Karpas-422 (cell line): ENCODE results near the gene CEP170B. TPM values are rescaled to one million over a fixed set of nuclear protein-coding genes. Genes with fewer than 3 reads are reported as not detected.
"Not testable (repeated sequence)": the region's sequence is repeated elsewhere in the genome, so short reads cannot be mapped to it uniquely, and the experiment has no call there.

ENCODE experiments used
- DNase-seq: peaks from one replicate; pipeline ENCODE4 v3.0.0-alpha.2; 2015
- H2AFZ ChIP-seq: fragments of 200-600 bp; sonication (generic); 2 replicates; pipeline ENCODE4 v1.6.1; 2014; ENCODE audit warnings: antibody characterized with exemption, low read length, mixed read lengths
- H3K27ac ChIP-seq: fragments of 200-600 bp; sonication (generic); 2 replicates; pipeline ENCODE4 v1.5.1; 2014; ENCODE audit warnings: mild to moderate bottlenecking, low read length, moderate library complexity
- H3K27me3 ChIP-seq: fragments of 200-600 bp; sonication (generic); 2 replicates; pipeline ENCODE4 v1.6.1; 2014; ENCODE audit warnings: low read length, mixed read lengths
- H3K36me3 ChIP-seq: fragments of 200-600 bp; sonication (generic); 2 replicates; pipeline ENCODE4 v1.6.1; 2014; ENCODE audit warnings: low read length, mixed read lengths; ENCODE audit not compliant: insufficient read depth
- H3K4me1 ChIP-seq: fragments of 200-600 bp; sonication (generic); 2 replicates; pipeline ENCODE4 v1.6.1; 2014; ENCODE audit warnings: mild to moderate bottlenecking, low read length, mixed read lengths
- H3K4me2 ChIP-seq: fragments of 200-600 bp; sonication (generic); 2 replicates; pipeline ENCODE4 v1.6.1; 2014; ENCODE audit warnings: low read length, low read depth, mild to moderate bottlenecking; ENCODE audit not compliant: poor library complexity, severe bottlenecking
- H3K4me3 ChIP-seq: fragments of 200-600 bp; sonication (generic); 2 replicates; pipeline ENCODE4 v1.5.1; 2014; ENCODE audit warnings: mild to moderate bottlenecking, antibody characterized with exemption, low read length, mixed read lengths
- H3K79me2 ChIP-seq: fragments of 200-600 bp; sonication (generic); 2 replicates; pipeline ENCODE4 v1.6.1; 2014; ENCODE audit warnings: mild to moderate bottlenecking, low read length, mixed read lengths
- H3K9ac ChIP-seq: fragments of 200-600 bp; sonication (generic); 2 replicates; pipeline ENCODE4 v1.6.0; 2014; ENCODE audit warnings: low read length
- H3K9me2 ChIP-seq: fragments of 200-600 bp; sonication (generic), shearing (Covaris generic); replicated peaks from 2 replicates; pipeline ENCODE4 v1.6.0; 2014; ENCODE audit warnings: mild to moderate bottlenecking, low read length, moderate library complexity; ENCODE audit not compliant: insufficient read depth
- H3K9me3 ChIP-seq: fragments of 300-700, 200-600 bp; sonication (generic); 2 replicates; pipeline ENCODE4 v1.6.1; 2014; ENCODE audit warnings: low read length, mixed read lengths
- H4K20me1 ChIP-seq: fragments of 200-600 bp; sonication (generic); 2 replicates; pipeline ENCODE4 v1.6.1; 2014; ENCODE audit warnings: mild to moderate bottlenecking, antibody characterized with exemption, low read length, low read depth; ENCODE audit not compliant: insufficient read depth
- total RNA-seq: library from RNA; depleted of rRNA; stranded (reverse); fragments of >200 nt; shearing (Covaris generic); gene quantifications from 2 replicates; pipeline ENCODE4 v1.2.3, GENCODE V29; 2014; ENCODE audit warnings: low replicate concordance; rRNA removed

The CEP170B gene
- total RNA-seq, 1 experiment from 2014 or later: 0.56 TPM

DNA sequence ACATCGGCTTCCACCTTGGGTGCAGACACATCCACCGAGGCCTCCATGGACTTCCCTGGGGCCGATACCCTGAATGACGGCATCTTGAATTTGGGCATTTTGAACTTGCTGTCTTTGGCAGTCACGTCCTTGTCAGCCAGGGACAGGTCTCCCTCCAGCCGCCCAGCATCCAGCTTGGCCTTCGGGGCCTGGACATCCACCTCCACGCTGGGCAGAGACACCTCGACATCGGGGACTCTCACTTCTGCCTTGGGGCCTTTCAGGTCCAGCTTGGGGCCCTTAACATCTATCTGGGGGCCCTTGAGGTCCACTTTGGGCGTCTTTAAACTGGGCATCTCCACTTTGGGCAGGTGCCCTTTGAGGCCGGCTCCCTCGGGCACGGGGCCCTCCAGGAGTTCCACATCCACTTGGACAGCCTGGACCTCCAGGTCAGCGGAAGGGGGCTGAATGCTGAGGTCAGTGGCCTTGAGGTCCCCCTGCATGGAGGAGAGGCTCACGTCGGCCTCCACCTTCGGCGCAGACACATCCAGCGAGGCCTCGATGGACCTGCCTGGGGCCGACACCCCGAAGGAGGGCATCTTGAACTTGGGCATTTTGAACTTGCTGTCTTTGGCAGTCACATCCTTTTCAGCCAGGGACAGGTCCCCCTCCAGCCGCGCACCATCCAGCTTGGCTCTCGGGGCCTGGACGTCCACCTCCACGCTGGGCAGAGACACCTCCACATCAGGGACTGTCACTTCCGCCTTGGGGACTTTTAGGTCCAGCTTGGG is 79.6 kb downstream of the CEP170B start:
- H2AFZ ChIP-seq, H3K27ac ChIP-seq, H3K4me3 ChIP-seq, H3K27me3 ChIP-seq, H3K9me2 ChIP-seq, H3K9ac ChIP-seq, H3K36me3 ChIP-seq, H3K79me2 ChIP-seq, H3K9me3 ChIP-seq, H3K4me1 ChIP-seq, H3K4me2 ChIP-seq, DNase-seq: not testable (repeated sequence)
- H4K20me1 ChIP-seq: peaks cover 17% of the 10 kb centered on the region; the same call in 1 of the 2 replicates

GRCh38 chr14:104945266-104945665 is 80.2 kb downstream of the CEP170B start:
- H3K9me2 ChIP-seq, H3K9ac ChIP-seq, H3K9me3 ChIP-seq, H3K4me1 ChIP-seq, H3K4me2 ChIP-seq, H3K36me3 ChIP-seq, H3K4me3 ChIP-seq, H3K27ac ChIP-seq, H3K27me3 ChIP-seq, H3K79me2 ChIP-seq, H2AFZ ChIP-seq, DNase-seq: not testable (repeated sequence)
- peaks cover 11% of the 10 kb centered on the region; the same call in 1 of the 2 replicates for H4K20me1 ChIP-seq

Other genes with a start within 250 kb of the CEP170B start
- 2.3 and 4.4 TPM in 2 replicates for gene INF2, start 175.7 kb upstream of the CEP170B start, total RNA-seq
- gene ADSS1, start 141.0 kb upstream of the CEP170B start, total RNA-seq: 2.8 and 5.3 TPM in 2 replicates
- gene SIVA1, start 112.1 kb upstream of the CEP170B start, total RNA-seq: 68.1 and 212 TPM in 2 replicates
- gene AKT1, start 69.5 kb upstream of the CEP170B start, total RNA-seq: 70.4 and 127 TPM in 2 replicates
- 0.45 and 2.6 TPM in 2 replicates for gene ZBTB42, start 64.2 kb upstream of the CEP170B start, total RNA-seq
- gene PLD4, start 59.6 kb downstream of the CEP170B start, total RNA-seq: 146 and 265 TPM in 2 replicates
- gene AHNAK2, start 113.1 kb downstream of the CEP170B start, total RNA-seq: under 0.01 TPM in 1 of 2 replicates, not detected in the other
- gene CLBA1, start 120.5 kb downstream of the CEP170B start, total RNA-seq: 9.4 and 14.5 TPM in 2 replicates
- 25.2 and 33.5 TPM in 2 replicates for gene CDCA4, start 155.8 kb downstream of the CEP170B start, total RNA-seq
- not detected in 2 replicates for gene GPR132, start 200.2 kb downstream of the CEP170B start, total RNA-seq